GM18867 (cell line): ENCODE measurements around the gene IL6R.

Source experiments
- ATAC-seq: cut with Tn5 transposase; IDR thresholded peaks from one replicate; pipeline ENCODE4 v1.9.1; 2021; ENCODE audit warnings: mild to moderate bottlenecking, moderate library complexity; ENCODE audit not compliant: unreplicated experiment

IL6R gene

GRCh38 chr1:154423988-154424326, 18.8 kb downstream of the IL6R start:
- ATAC-seq, result no peak

GRCh38 chr1:154425172-154425571, 20.0 kb downstream of the IL6R start:
- no peak for ATAC-seq

GRCh38 chr1:154427173-154428139, 22.3 kb downstream of the IL6R start:
- no peak for ATAC-seq

- ATAC-seq, result no peak
Observed at GRCh38 chr1:154429118-154429517, 24.0 kb downstream of the IL6R start.

- ATAC-seq, result no peak
Observed at GRCh38 chr1:154429841-154430611, 24.9 kb downstream of the IL6R start.

GRCh38 chr1:154430903-154431302, 25.8 kb downstream of the IL6R start:
- ATAC-seq, result no peak

- no peak for ATAC-seq
Observed at GRCh38 chr1:154431586-154432373, 26.6 kb downstream of the IL6R start.

GRCh38 chr1:154433161-154433764, 28.1 kb downstream of the IL6R start:
- ATAC-seq, result no peak

GRCh38 chr1:154434346-154435085, 29.4 kb downstream of the IL6R start:
- no peak for ATAC-seq

- ATAC-seq, result no peak
Observed at GRCh38 chr1:154435599-154436200, 30.6 kb downstream of the IL6R start.

GRCh38 chr1:154436433-154436832, 31.3 kb downstream of the IL6R start:
- no peak for ATAC-seq

- ATAC-seq, result peak; percentile 8
Observed at GRCh38 chr1:154440036-154440804, 35.1 kb downstream of the IL6R start.

GRCh38 chr1:154441241-154441888, 36.2 kb downstream of the IL6R start:
- no peak for ATAC-seq

- no peak for ATAC-seq
Observed at GRCh38 chr1:154442006-154442740, 37.0 kb downstream of the IL6R start.

GRCh38 chr1:154443274-154444013, 38.3 kb downstream of the IL6R start:
- ATAC-seq, result no peak

GRCh38 chr1:154445040-154445472, 39.9 kb downstream of the IL6R start:
- ATAC-seq, result peak; percentile 75

GRCh38 chr1:154446292-154446691, 41.1 kb downstream of the IL6R start:
- no peak for ATAC-seq
